CD4-positive, alpha-beta T cell (primary cell): ENCODE results near the gene OGT. TPM values are rescaled to one million over a fixed set of nuclear protein-coding genes. Genes with fewer than 3 reads are reported as not detected.

Experiments used
- ATAC-seq: fragments of 200-7000 bp; cut with Tn5 transposase; one replicate; pipeline ENCODE4 v1.10.0; 2022; ENCODE audit warnings: mild to moderate bottlenecking; ENCODE audit not compliant: poor library complexity
- CTCF ChIA-PET: fragments of 350-600 bp; sonication (Branson Sonifier 250); formaldehyde crosslinking; loops from one replicate; lab custom pipeline; 2021; ENCODE audit warnings: antibody characterized with exemption, inconsistent platforms; lab: Charles Lee
- POLR2A ChIA-PET: fragments of 350-600 bp; sonication (Branson Sonifier 250); formaldehyde crosslinking; loops from one replicate; lab custom pipeline; 2021; ENCODE audit warnings: antibody characterized with exemption, inconsistent platforms; lab: Charles Lee
- DNase-seq, 14 experiments: peaks; one replicate each; pipeline ENCODE4 v3.0.0-alpha.2; 2013 to 2020; ENCODE audit warnings: mixed read lengths in 2 of 14
- H3K27ac ChIP-seq, 2 donors: one replicate each; pipeline versions ENCODE4 v1.5.1 to v1.7.0; 2013; ENCODE audit warnings: low read length in 2 of 2, low read depth in 1 of 2, mild to moderate bottlenecking in 1 of 2
- H3K27me3 ChIP-seq, 2 experiments: 1 replicate in 1 of 2; 2 replicates in 1 of 2; pipeline versions ENCODE4 v1.6.1 to v1.7.0; 2013; ENCODE audit warnings: low read length in 2 of 2, control low read depth in 1 of 2, mild to moderate bottlenecking in 1 of 2, moderate library complexity in 1 of 2; ENCODE audit not compliant: insufficient read depth in 2 of 2, control insufficient read depth in 1 of 2
- H3K36me3 ChIP-seq: one replicate; pipeline ENCODE4 v1.6.1; 2013; ENCODE audit warnings: low read length, control low read depth; ENCODE audit not compliant: insufficient read depth
- H3K4me1 ChIP-seq: one replicate; pipeline ENCODE4 v1.6.1; 2013; ENCODE audit warnings: low read length, control low read depth; ENCODE audit not compliant: insufficient read depth
- H3K4me3 ChIP-seq: one replicate; pipeline ENCODE4 v1.5.1; 2013; ENCODE audit warnings: mild to moderate bottlenecking, low read length, moderate library complexity
- H3K9me3 ChIP-seq, 2 experiments: 1 replicate in 1 of 2; 2 replicates in 1 of 2; pipeline versions ENCODE4 v1.6.1 to v1.7.0; 2013; ENCODE audit warnings: low read length in 2 of 2, mild to moderate bottlenecking in 2 of 2, control low read depth in 1 of 2, moderate library complexity in 1 of 2; ENCODE audit not compliant: control insufficient read depth in 1 of 2, insufficient read depth in 1 of 2
- H3K27ac Mint-ChIP-seq: one replicate; pipeline ENCODE4 v1.8.0; 2020; ENCODE audit warnings: mixed read lengths
- H3K27me3 Mint-ChIP-seq: one replicate; pipeline ENCODE4 v1.8.0; 2021; ENCODE audit warnings: mixed read lengths
- H3K36me3 Mint-ChIP-seq: one replicate; pipeline ENCODE4 v1.8.0; 2021; ENCODE audit warnings: low read depth, mixed read lengths
- H3K4me1 Mint-ChIP-seq: one replicate; pipeline ENCODE4 v1.8.0; 2021; ENCODE audit warnings: low read depth, mixed read lengths
- H3K4me3 Mint-ChIP-seq: one replicate; pipeline ENCODE4 v1.8.0; 2020; ENCODE audit warnings: mild to moderate bottlenecking, mixed read lengths
- H3K9me3 Mint-ChIP-seq: one replicate; pipeline ENCODE4 v1.8.0; 2020; ENCODE audit warnings: mixed read lengths
- CTCF ChIP-seq: fragments of 200-600 bp; IDR thresholded peaks from one replicate; pipeline ENCODE4 v1.8.0; 2022; ENCODE audit warnings: antibody characterized with exemption, mild to moderate bottlenecking
- intact Hi-C, 2 experiments: fragments of 100-400 bp; cut with DNase I in 1 of 2; cut with micrococcal nuclease in 1 of 2; formaldehyde crosslinking; loops; one replicate each; pipeline versions ENCODE4 v1.15.1 to v1.9.0; 2023 to 2025; cut with DNase I, micrococcal nuclease
- total RNA-seq, 174 experiments: library from RNA in 2 of 174; stranded (reverse) in 2 of 174; gene quantifications; one replicate each; pipeline ENCODE4 v1.2.3 and lab custom pipeline; 2021 to 2026

Gene OGT
- total RNA-seq, 2 experiments from 2014 or later: 279 to 295 TPM

- ChIA-PET CTCF (interaction anchor here (0.5 to 1.3 kb wide), 2 partner anchors 89 to 150 kb away, joined by 3 read pairs; partner anchors contain the start of gene OGT), POLR2A (interaction anchor here (0.7 to 2.5 kb wide), 5 partner anchors 9 to 89 kb away, joined by 3 to 12 read pairs (median 5); partner anchors contain the start of gene OGT)
- Mint-ChIP-seq H3K36me3 (peaks cover 11% of the 10 kb centered on the region), H3K4me1 (peaks cover 62% of the 10 kb centered on the region), H3K4me3 (peak overlapping the region; percentile 42), H3K27ac (peak overlapping the region; percentile 92), H3K9me3 (no peaks in the 10 kb centered on the region), H3K27me3 (no peaks in the 10 kb centered on the region)
- DNase-seq (peak in 1 of 14 experiments; percentile 7), ATAC-seq (no peak)
- peaks cover 85% of the 10 kb centered on the region for H3K4me1 ChIP-seq
- peak overlapping the region in 1 of 2 donors; percentile 58 for H3K27ac ChIP-seq
- no peaks in the 10 kb centered on the region for H3K9me3 ChIP-seq
- peaks cover 6% of the 10 kb centered on the region for H3K36me3 ChIP-seq
- no peaks in the 10 kb centered on the region for H3K27me3 ChIP-seq
- intact Hi-C loops: no loop called here
- H3K4me3 ChIP-seq: no peak overlapping the region
- TF ChIP-seq CTCF: no peak
Measured at GRCh38 chrX:71621603-71622002, 88.7 kb downstream of the OGT start.

- POLR2A ChIA-PET: interaction anchor here (0.7 to 2.5 kb wide), 5 partner anchors 9 to 90 kb away, joined by 3 to 12 read pairs (median 6); partner anchors contain the start of gene OGT
- H3K4me1 Mint-ChIP-seq: peaks cover 62% of the 10 kb centered on the region
- DNase-seq: no peak
- intact Hi-C loops: no loop called here
- Histone ChIP-seq H3K9me3 (no peaks in the 10 kb centered on the region), H3K27me3 (no peaks in the 10 kb centered on the region), H3K27ac (peak overlapping the region; percentile 21 to 58), H3K4me1 (peaks cover 86% of the 10 kb centered on the region), H3K4me3 (no peak overlapping the region), H3K36me3 (peaks cover 1% of the 10 kb centered on the region)
- no peaks in the 10 kb centered on the region for H3K9me3 Mint-ChIP-seq
- peak overlapping the region; percentile 92 for H3K27ac Mint-ChIP-seq
- CTCF ChIA-PET: interaction anchor here (0.5 to 2.1 kb wide), 6 partner anchors 16 to 655 kb away, joined by 3 to 11 read pairs (median 3); partner anchors contain the start of genes OGT and RPS4X
- no peaks in the 10 kb centered on the region for H3K27me3 Mint-ChIP-seq
- TF ChIP-seq CTCF: no peak
- H3K36me3 Mint-ChIP-seq: peaks cover 11% of the 10 kb centered on the region
- peak; percentile 2 for ATAC-seq
- no peak overlapping the region for H3K4me3 Mint-ChIP-seq
Measured at GRCh38 chrX:71622032-71622575, 89.2 kb downstream of the OGT start.

- Mint-ChIP-seq H3K9me3 (no peaks in the 10 kb centered on the region), H3K36me3 (peaks cover 11% of the 10 kb centered on the region), H3K27me3 (no peaks in the 10 kb centered on the region), H3K4me3 (peak overlapping the region; percentile 51), H3K4me1 (peaks cover 60% of the 10 kb centered on the region), H3K27ac (peak overlapping the region; percentile 92)
- DNase-seq (peak; percentile 36 to 90 (median 48)), ATAC-seq (peak; percentile 57)
- peaks cover 83% of the 10 kb centered on the region for H3K4me1 ChIP-seq
- intact Hi-C loops: no loop called here
- CTCF ChIA-PET: interaction anchor here (0.7 to 2.1 kb wide), 7 partner anchors 9 to 654 kb away, joined by 3 to 11 read pairs (median 3); partner anchors contain the start of genes OGT and RPS4X
- no peaks in the 10 kb centered on the region for H3K36me3 ChIP-seq
- POLR2A ChIA-PET: interaction anchor here (0.7 to 2.5 kb wide), 6 partner anchors 14 to 924 kb away, joined by 3 to 12 read pairs (median 7); partner anchors contain the start of gene OGT
- H3K4me3 ChIP-seq: peak overlapping the region; percentile 19
- H3K27me3 ChIP-seq: no peaks in the 10 kb centered on the region
- no peaks in the 10 kb centered on the region for H3K9me3 ChIP-seq
- TF ChIP-seq CTCF: no peak
- H3K27ac ChIP-seq: peak overlapping the region; percentile 54 to 71
Measured at GRCh38 chrX:71622576-71623450, 89.9 kb downstream of the OGT start.
